ENCODE measurements around the gene DLGAP3. TPM values are rescaled to one million over a fixed set of nuclear protein-coding genes. Genes with fewer than 3 reads are reported as not detected.

Gene DLGAP3
- total and polyA plus RNA-seq, 5 donors = 0.05 to 0.21 (median 0.11) TPM

DNA sequence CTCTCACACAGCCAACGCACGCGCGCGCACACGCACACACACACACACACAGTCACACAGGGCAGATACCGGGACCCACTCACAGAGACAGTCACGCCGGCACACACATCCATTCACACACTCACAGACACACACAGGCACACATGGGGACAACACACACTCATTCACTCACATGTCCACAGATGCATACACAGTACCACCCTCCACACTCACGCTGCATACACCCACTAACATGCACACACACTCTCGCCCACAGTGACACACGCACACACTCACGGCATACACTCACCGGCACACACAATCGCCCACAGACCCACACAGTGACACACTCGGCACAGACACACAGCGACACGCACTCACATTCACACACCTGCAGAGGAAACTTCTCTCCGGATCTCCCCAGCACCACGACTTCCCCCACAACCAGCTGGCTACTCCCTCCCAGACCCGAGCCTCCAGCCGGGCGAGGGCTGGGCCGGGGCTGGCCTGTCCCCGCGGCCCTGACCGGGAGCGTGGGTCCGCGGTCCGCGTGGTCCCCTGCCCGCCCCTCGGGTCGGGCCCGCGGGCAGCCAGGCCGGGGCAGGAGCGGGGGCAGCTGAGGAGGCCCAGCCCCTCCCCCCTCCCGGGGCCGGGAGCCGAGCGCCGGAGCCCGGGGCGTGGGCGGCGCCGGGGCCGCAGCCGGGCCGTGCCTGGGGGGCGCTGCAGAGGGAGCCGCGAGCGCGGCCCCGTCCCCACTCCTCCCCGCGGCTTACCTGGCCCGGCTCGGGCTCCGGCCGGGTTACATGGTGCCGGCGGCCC, 552 bp downstream of the DLGAP3 start:
- ATAC-seq (no peak), DNase-seq (peak in 1 of 3 donors; percentile 45)
- H3K27ac ChIP-seq (ENCODE audit: low read length) = no peak overlapping the region
- no peaks in the 10 kb centered on the region for H3K9me3 ChIP-seq (ENCODE audit: control insufficient read depth, low read length)
- peak overlapping the region; percentile 72 for H3K4me3 ChIP-seq (ENCODE audit: low read length)
- H3K27me3 ChIP-seq (ENCODE audit: control insufficient read depth, insufficient read depth) = no peaks in the 10 kb centered on the region
- intact Hi-C loops (cut with DNase I) = no loop called here
- H3K4me1 ChIP-seq (ENCODE audit: control insufficient read depth, insufficient read depth, low read length) = peaks cover 3% of the 10 kb centered on the region
- 5% methylated on average over 66 of the region's 66 CpGs for WGBS

DNA sequence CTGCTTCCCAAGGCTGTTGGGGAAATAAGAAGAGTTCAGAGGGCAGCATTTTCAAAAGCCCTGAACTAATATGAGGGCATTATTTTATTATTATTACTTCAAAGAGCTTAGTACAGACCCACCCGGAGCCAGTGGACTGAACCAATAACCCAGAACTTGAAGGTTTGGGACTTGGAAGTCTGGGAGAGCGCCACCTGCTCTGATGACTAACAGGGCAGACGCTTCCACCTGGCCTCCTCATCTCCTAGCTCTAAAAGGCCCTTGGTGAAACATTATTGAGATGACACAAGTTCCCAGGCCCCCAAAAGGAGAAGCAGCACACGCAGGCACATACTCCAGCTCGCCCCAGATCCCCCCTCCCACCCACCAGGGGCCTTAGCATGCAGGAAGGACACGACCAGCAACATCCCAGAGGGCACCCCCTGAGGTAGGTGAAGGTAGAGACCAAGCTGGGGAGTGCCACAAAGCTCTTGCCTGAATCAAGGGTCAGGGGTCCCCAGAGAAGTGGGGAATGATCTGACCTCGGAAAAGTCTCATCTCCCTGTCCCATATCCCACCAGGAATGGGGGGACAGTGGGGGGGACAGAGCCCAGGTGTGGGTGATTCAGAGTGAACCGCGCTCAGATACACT, 1.3 kb downstream of the DLGAP3 start:
- intact Hi-C loops (cut with DNase I) = no loop called here
- Histone ChIP-seq H3K27ac (ENCODE audit: low read length) (no peak overlapping the region), H3K4me3 (ENCODE audit: low read length) (no peak overlapping the region), H3K9me3 (ENCODE audit: control insufficient read depth, low read length) (no peaks in the 10 kb centered on the region), H3K4me1 (ENCODE audit: control insufficient read depth, insufficient read depth, low read length) (peaks cover 3% of the 10 kb centered on the region), H3K27me3 (ENCODE audit: control insufficient read depth, insufficient read depth) (no peaks in the 10 kb centered on the region)
- ATAC-seq (no peak), DNase-seq (no peak)
- 20% methylated on average over 9 of the region's 9 CpGs for WGBS

DNA sequence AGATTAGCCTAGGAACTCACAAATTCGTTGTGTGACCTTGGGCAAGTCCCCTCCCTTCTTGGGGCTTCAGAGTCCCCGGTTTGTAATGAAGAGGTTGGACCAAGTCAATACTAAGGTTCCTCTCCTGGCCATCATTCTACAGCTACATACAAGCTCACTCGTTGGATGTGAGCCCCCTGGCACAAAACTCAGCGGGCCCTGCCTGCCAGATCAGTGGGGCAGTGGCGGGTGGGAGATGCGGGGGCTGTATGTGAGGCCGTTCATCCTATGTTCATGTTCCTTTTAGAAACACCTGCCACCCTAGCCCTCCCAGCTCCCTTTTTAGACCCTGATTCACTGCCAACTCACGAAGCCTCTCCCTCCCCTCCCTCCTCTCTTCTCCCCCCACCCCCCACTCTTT, 2.1 kb downstream of the DLGAP3 start:
- Histone ChIP-seq H3K9me3 (ENCODE audit: control insufficient read depth, low read length) (no peaks in the 10 kb centered on the region), H3K4me3 (ENCODE audit: low read length) (no peak overlapping the region), H3K27ac (ENCODE audit: low read length) (no peak overlapping the region), H3K4me1 (ENCODE audit: control insufficient read depth, insufficient read depth, low read length) (peaks cover 3% of the 10 kb centered on the region), H3K27me3 (ENCODE audit: control insufficient read depth, insufficient read depth) (no peaks in the 10 kb centered on the region)
- intact Hi-C loops (cut with DNase I) = no loop called here
- 62% methylated on average over 8 of the region's 8 CpGs for WGBS
- ATAC-seq = no peak
- DNase-seq = no peak

DNA sequence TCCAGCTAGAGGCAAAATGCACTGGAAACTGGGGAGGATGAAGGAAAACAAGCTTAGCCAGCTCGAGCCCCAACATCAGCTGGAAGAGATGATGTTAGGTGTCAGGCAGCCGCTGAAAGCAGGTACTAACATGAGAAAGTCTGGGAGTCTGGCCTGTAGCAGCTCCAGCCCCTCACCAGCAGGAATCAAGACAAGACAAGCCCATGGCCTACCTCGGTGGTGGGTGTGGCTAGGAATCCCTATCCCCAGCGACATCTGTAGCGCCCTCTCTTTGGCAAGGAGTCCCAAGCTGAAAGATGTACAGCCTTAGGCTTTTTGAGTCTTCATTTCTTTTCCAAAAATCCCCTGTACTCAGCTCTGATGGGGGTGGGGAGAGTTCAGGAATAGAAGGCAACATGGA, 2.6 kb downstream of the DLGAP3 start:
- intact Hi-C loops (cut with DNase I) = no loop called here
- Histone ChIP-seq H3K4me3 (ENCODE audit: low read length) (no peak overlapping the region), H3K27me3 (ENCODE audit: control insufficient read depth, insufficient read depth) (no peaks in the 10 kb centered on the region), H3K27ac (ENCODE audit: low read length) (no peak overlapping the region), H3K4me1 (ENCODE audit: control insufficient read depth, insufficient read depth, low read length) (peaks cover 3% of the 10 kb centered on the region), H3K9me3 (ENCODE audit: control insufficient read depth, low read length) (no peaks in the 10 kb centered on the region)
- DNase-seq (no peak), ATAC-seq (no peak)
- 14% methylated on average over 5 of the region's 5 CpGs for WGBS

DNA sequence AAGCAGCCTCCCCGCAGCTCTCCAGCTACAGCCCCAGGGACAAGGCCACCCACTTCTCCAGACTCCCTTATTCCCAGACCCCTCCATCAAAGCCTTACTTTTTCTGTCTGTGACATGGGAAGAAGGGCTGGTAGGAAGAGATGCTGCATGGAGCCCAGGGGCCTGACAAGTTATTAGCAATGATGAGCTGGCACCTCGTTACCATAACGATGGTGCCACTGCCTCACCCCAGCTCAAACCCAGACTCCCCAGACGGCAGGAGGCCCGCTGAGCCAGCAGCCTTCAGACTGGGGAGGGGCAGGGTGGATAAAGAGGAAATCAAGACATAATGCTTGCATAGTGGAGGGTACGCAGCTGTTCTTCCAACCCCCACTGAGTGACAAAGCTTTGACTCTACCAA, 3.3 kb downstream of the DLGAP3 start:
- Histone ChIP-seq H3K9me3 (ENCODE audit: control insufficient read depth, low read length) (no peaks in the 10 kb centered on the region), H3K4me3 (ENCODE audit: low read length) (no peak overlapping the region), H3K27me3 (ENCODE audit: control insufficient read depth, insufficient read depth) (no peaks in the 10 kb centered on the region), H3K27ac (ENCODE audit: low read length) (no peak overlapping the region), H3K4me1 (ENCODE audit: control insufficient read depth, insufficient read depth, low read length) (peaks cover 3% of the 10 kb centered on the region)
- 63% methylated on average over 6 of the region's 6 CpGs for WGBS
- DNase-seq = no peak
- no peak for ATAC-seq
- intact Hi-C loops (cut with DNase I) = no loop called here

DNA sequence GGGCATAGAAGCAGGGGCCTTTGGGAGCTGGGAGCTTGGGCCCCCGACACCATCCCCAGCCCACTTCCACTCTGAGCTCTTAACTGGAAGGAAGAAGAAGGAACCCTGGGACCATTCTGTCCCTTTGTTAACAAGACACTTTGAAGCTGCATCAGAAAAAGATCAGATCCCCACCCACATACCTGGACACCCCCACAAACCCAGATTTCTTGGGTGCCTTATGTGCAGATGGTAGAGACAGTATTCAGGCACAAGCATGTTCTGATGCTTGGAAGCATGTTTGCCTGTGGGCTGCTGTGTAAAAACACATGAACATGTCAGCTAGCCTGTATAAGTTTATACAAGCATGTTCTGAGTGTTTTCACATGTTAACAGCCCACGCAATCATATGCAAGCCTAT, 3.7 kb downstream of the DLGAP3 start:
- Histone ChIP-seq H3K27ac (ENCODE audit: low read length) (no peak overlapping the region), H3K4me1 (ENCODE audit: control insufficient read depth, insufficient read depth, low read length) (peaks cover 3% of the 10 kb centered on the region), H3K9me3 (ENCODE audit: control insufficient read depth, low read length) (no peaks in the 10 kb centered on the region), H3K27me3 (ENCODE audit: control insufficient read depth, insufficient read depth) (no peaks in the 10 kb centered on the region), H3K4me3 (ENCODE audit: low read length) (no peak overlapping the region)
- 84% methylated on average over 2 of the region's 2 CpGs for WGBS
- intact Hi-C loops (cut with DNase I) = no loop called here
- DNase-seq (no peak), ATAC-seq (no peak)

DNA sequence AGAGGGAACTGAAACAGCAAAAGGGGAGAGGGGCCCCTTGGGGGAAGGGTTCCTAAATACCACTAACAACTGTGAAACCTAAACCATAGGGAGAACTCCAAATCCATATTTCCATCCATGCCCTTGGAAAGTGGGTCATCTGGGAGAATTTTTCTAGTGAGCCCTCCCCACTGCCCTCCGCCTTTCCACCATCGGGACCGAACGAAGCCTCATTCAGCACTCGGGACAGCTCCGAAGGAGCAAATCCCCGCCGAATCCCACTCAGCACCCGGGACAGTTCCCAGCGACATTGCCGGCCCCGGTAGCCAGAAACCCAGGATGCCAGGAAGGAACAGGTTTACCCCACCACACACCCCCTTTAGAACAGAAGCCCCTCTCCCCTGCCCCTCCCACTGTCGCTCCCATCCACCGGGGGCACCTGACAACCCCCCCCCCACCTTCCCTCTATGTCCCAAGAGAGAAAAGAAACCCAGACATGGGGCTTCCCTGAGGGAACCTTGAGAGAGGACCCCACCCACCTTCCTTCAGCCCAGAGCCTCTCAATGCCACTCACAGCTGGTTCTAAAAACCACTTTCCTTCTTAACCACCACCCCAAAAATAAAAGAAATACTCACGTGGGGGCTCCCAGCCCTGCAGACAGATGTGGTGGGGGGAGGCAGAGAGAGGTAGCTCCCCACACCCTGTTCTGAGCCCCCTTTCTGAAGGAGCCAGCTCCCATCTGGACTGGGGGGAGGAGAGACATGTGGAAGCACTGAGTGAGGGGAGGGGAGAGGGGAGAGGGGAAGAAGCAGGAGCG, 4.5 kb downstream of the DLGAP3 start:
- WGBS = 3% methylated on average over 16 of the region's 16 CpGs
- H3K4me3 ChIP-seq (ENCODE audit: low read length) = no peak overlapping the region
- intact Hi-C loops (cut with DNase I) = no loop called here
- ATAC-seq (peak; percentile 58 to 76), DNase-seq (peak; percentile 69 to 86 (median 85))
- H3K27ac ChIP-seq (ENCODE audit: low read length) = no peak overlapping the region
- no peaks in the 10 kb centered on the region for H3K27me3 ChIP-seq (ENCODE audit: control insufficient read depth, insufficient read depth)
- H3K9me3 ChIP-seq (ENCODE audit: control insufficient read depth, low read length) = no peaks in the 10 kb centered on the region
- H3K4me1 ChIP-seq (ENCODE audit: control insufficient read depth, insufficient read depth, low read length) = peaks cover 3% of the 10 kb centered on the region

DNA sequence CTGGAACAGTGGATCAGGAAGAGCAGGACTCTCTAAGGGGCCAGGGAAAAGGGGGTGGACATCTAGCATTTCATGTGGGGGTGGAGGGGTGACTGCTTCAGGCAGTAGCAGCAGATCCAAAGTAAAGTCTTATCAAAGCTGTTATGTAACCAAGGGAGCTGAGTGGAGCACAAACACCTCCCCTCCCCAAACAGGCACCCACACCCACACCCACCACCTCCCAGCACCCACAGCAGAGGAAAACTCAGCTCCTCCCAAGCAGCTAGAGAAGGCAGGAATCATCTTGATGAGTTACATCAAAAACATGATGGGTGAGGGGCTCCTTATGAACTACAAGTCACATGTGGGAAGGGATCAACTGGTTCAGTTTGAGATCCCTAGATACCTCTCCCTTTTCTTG, 6.0 kb downstream of the DLGAP3 start:
- H3K4me1 ChIP-seq (ENCODE audit: control insufficient read depth, insufficient read depth, low read length) = no peaks in the 10 kb centered on the region
- no peaks in the 10 kb centered on the region for H3K27me3 ChIP-seq (ENCODE audit: control insufficient read depth, insufficient read depth)
- DNase-seq = no peak
- H3K9me3 ChIP-seq (ENCODE audit: control insufficient read depth, low read length) = no peaks in the 10 kb centered on the region
- intact Hi-C loops (cut with DNase I) = no loop called here
- ATAC-seq = no peak
- H3K27ac ChIP-seq (ENCODE audit: low read length) = no peak overlapping the region
- H3K4me3 ChIP-seq (ENCODE audit: low read length) = no peak overlapping the region

DNA sequence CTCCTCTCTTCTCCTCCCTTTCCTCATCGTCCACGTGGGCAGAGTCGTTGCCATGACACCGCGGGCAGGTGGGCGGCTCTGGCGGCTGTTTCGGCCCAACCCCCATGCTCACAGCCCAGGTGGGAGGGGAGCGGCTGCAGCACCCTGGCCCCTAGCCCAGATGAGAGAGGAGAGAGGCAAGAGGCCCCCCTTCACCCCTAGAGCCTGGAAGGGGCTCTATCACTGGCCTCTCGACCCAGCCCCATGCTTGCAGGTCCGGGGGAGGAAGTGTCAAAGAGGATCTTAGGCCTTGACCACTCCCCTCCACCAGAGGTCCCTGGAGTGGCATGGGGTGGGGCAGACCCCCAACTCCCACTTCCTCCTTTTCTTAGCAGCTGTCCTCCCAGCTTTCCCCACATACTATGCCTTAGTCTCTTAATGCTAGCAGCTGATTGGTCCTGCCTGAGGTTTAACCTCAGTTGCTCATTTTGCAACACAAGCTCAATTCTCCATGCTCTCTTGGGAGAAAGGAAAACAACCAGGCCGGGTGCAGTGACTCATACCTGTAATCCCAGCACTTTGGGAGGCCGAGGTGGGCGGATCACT, 10.4 kb downstream of the DLGAP3 start:
- ATAC-seq (peak; percentile 18 to 27), DNase-seq (peak in 2 of 3 donors; percentile 21 to 55)
- Histone ChIP-seq H3K4me3 (ENCODE audit: low read length) (no peak overlapping the region), H3K27ac (ENCODE audit: low read length) (no peak overlapping the region), H3K27me3 (ENCODE audit: control insufficient read depth, insufficient read depth) (no peaks in the 10 kb centered on the region), H3K4me1 (ENCODE audit: control insufficient read depth, insufficient read depth, low read length) (no peaks in the 10 kb centered on the region), H3K9me3 (ENCODE audit: control insufficient read depth, low read length) (no peaks in the 10 kb centered on the region)
- intact Hi-C loops (cut with DNase I) = no loop called here
- WGBS = 9% methylated on average over 14 of the region's 14 CpGs

DNA sequence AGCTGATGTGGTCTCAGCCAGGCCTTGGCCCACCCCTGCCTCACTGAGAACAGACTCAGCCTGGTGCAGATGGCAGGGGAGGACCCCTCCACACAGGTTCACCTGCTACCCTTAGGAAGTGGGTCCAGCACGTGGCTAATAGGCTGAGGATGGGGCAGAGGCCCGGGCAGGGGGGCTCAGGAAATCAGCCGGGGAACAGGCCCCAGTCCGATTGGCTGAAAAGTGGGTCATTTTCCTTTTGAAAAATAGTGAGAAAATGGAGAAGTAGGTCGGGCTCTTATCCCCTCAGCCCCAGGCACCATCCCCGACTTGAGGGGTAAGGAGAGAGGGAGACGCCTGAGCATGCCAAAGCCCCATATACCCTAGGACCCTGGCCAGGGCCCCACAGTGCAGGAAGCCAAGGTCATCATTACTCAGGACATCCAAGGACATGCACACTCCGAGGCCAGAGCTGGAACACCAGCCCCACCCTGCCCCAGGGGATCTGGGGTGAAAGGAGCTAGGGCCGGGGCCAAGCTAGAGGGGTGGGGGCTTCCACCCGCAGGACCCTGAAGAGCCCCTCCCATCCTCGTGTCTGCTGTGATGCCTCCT, 11.0 kb downstream of the DLGAP3 start:
- Histone ChIP-seq H3K27ac (ENCODE audit: low read length) (no peak overlapping the region), H3K27me3 (ENCODE audit: control insufficient read depth, insufficient read depth) (no peaks in the 10 kb centered on the region), H3K4me3 (ENCODE audit: low read length) (no peak overlapping the region), H3K9me3 (ENCODE audit: control insufficient read depth, low read length) (no peaks in the 10 kb centered on the region), H3K4me1 (ENCODE audit: control insufficient read depth, insufficient read depth, low read length) (no peaks in the 10 kb centered on the region)
- DNase-seq (peak in 1 of 3 donors; percentile 42), ATAC-seq (peak in 1 of 2 donors; percentile 32)
- intact Hi-C loops (cut with DNase I) = no loop called here
- WGBS = 25% methylated on average over 11 of the region's 11 CpGs
